H9 (cell line): ENCODE results near the gene PRKAR2B. TPM values are rescaled to one million over a fixed set of nuclear protein-coding genes. Genes with fewer than 3 reads are reported as not detected.

Experiments
- DNase-seq: peaks from one replicate; pipeline ENCODE4 v3.0.0-alpha.2; 2017
- H2AFZ ChIP-seq: one replicate; pipeline ENCODE4 v1.6.1; 2013; ENCODE audit warnings: mild to moderate bottlenecking, low read length, control low read depth, moderate library complexity
- H2AK5ac ChIP-seq: 2 replicates; pipeline ENCODE4 v1.6.1; 2013; ENCODE audit warnings: low read length, control low read depth, mixed read lengths; ENCODE audit not compliant: insufficient read length
- H2BK120ac ChIP-seq: one replicate; pipeline ENCODE4 v1.6.1; 2013; ENCODE audit warnings: low read depth, mild to moderate bottlenecking, low read length, control low read depth, inconsistent platforms; ENCODE audit not compliant: poor library complexity, severe bottlenecking
- H2BK12ac ChIP-seq: 2 replicates; pipeline ENCODE4 v1.6.1; 2013; ENCODE audit warnings: low read length, control low read depth, mixed read lengths, low read depth; ENCODE audit not compliant: insufficient read length
- H2BK15ac ChIP-seq: 2 replicates; pipeline ENCODE4 v1.6.1; 2013; ENCODE audit warnings: low read depth, low read length, control low read depth
- H2BK20ac ChIP-seq: one replicate; pipeline ENCODE4 v1.6.1; 2013; ENCODE audit warnings: low read depth, mild to moderate bottlenecking, low read length, control low read depth, inconsistent platforms; ENCODE audit not compliant: poor library complexity, severe bottlenecking
- H2BK5ac ChIP-seq: 2 replicates; pipeline ENCODE4 v1.6.1; 2013; ENCODE audit warnings: low read length, control low read depth, mixed read lengths; ENCODE audit not compliant: insufficient read length
- H3K14ac ChIP-seq: 2 replicates; pipeline ENCODE4 v1.6.1; 2013; ENCODE audit warnings: low read length, control low read depth; ENCODE audit not compliant: insufficient read depth
- H3K18ac ChIP-seq: 2 replicates; pipeline ENCODE4 v1.6.1; 2013; ENCODE audit warnings: low read depth, mild to moderate bottlenecking, mixed read lengths, low read length, control low read depth; ENCODE audit not compliant: insufficient read length
- H3K23ac ChIP-seq: 2 replicates; pipeline ENCODE4 v1.6.1; 2013; ENCODE audit warnings: low read length, control low read depth, mixed read lengths, low read depth; ENCODE audit not compliant: insufficient read length
- H3K23me2 ChIP-seq: 2 replicates; pipeline ENCODE4 v1.6.1; 2013; ENCODE audit warnings: low read depth, mild to moderate bottlenecking, mixed read lengths, low read length, control low read depth; ENCODE audit not compliant: insufficient read length, poor library complexity, severe bottlenecking
- H3K27ac ChIP-seq: 2 replicates; pipeline ENCODE4 v1.5.1; 2013; ENCODE audit warnings: low read length, control low read depth, mixed read lengths, low read depth; ENCODE audit not compliant: insufficient read length
- H3K27me3 ChIP-seq: 2 replicates; pipeline ENCODE4 v1.6.1; 2013; ENCODE audit warnings: low read length, control low read depth, inconsistent platforms; ENCODE audit not compliant: insufficient read depth
- H3K4ac ChIP-seq: 2 replicates; pipeline ENCODE4 v1.6.1; 2013; ENCODE audit warnings: low read depth, mild to moderate bottlenecking, control low read depth, inconsistent platforms, low read length, moderate library complexity
- H3K4me1 ChIP-seq: 2 replicates; pipeline ENCODE4 v1.6.1; 2013; ENCODE audit warnings: low read length, control low read depth, inconsistent platforms; ENCODE audit not compliant: insufficient read depth
- H3K4me2 ChIP-seq: 2 replicates; pipeline ENCODE4 v1.6.1; 2013; ENCODE audit warnings: low read length, control low read depth, mixed read lengths; ENCODE audit not compliant: insufficient read length, insufficient read depth
- H3K56ac ChIP-seq: 2 replicates; pipeline ENCODE4 v1.6.1; 2013; ENCODE audit warnings: low read depth, mild to moderate bottlenecking, mixed read lengths, low read length, control low read depth; ENCODE audit not compliant: insufficient read length
- H3K79me1 ChIP-seq: 2 replicates; pipeline ENCODE4 v1.6.1; 2013; ENCODE audit warnings: low read depth, mild to moderate bottlenecking, moderate library complexity, low read length, control low read depth, inconsistent platforms; ENCODE audit not compliant: insufficient read depth, poor library complexity, severe bottlenecking
- H3K79me2 ChIP-seq: 2 replicates; pipeline ENCODE4 v1.6.1; 2013; ENCODE audit warnings: low read length, control low read depth, inconsistent platforms; ENCODE audit not compliant: insufficient read depth
- H3K9ac ChIP-seq: 2 replicates; pipeline ENCODE4 v1.6.1; 2013; ENCODE audit warnings: low read length, control low read depth, mixed read lengths; ENCODE audit not compliant: insufficient read length; ENCODE audit errors: extremely low read depth
- H3K9me3 ChIP-seq: one replicate; pipeline ENCODE4 v1.6.1; 2013; ENCODE audit warnings: low read depth, low read length, inconsistent platforms; ENCODE audit not compliant: control insufficient read depth
- H3T11ph ChIP-seq: one replicate; pipeline ENCODE4 v1.6.1; 2013; ENCODE audit warnings: mild to moderate bottlenecking, low read length, control low read depth, inconsistent platforms
- H4K20me1 ChIP-seq: one replicate; pipeline ENCODE4 v1.6.1; 2013; ENCODE audit not compliant: control insufficient read depth, insufficient read length, insufficient read depth
- H4K5ac ChIP-seq: 2 replicates; pipeline ENCODE4 v1.6.1; 2013; ENCODE audit warnings: low read depth, mild to moderate bottlenecking, mixed read lengths, low read length, control low read depth; ENCODE audit not compliant: insufficient read length
- H4K8ac ChIP-seq: replicated peaks from 2 replicates; pipeline ENCODE4 v1.6.1; 2013; ENCODE audit warnings: low read length, control low read depth, mixed read lengths, low read depth; ENCODE audit not compliant: insufficient read length
- H4K91ac ChIP-seq: 2 replicates; pipeline ENCODE4 v1.6.1; 2013; ENCODE audit warnings: low read depth, mild to moderate bottlenecking, moderate library complexity, mixed read lengths, low read length, control low read depth; ENCODE audit not compliant: insufficient read length
- H3K27ac Mint-ChIP-seq, 3 experiments: 2 replicates in 2 of 3; 3 replicates in 1 of 3; pipeline ENCODE4 v1.8.0; 2020 to 2021; ENCODE audit warnings: mixed read lengths in 3 of 3, mild to moderate bottlenecking in 1 of 3, moderate library complexity in 1 of 3
- H3K27me3 Mint-ChIP-seq: 2 replicates; pipeline ENCODE4 v1.8.0; 2021; ENCODE audit warnings: low read depth, mild to moderate bottlenecking, moderate library complexity, mixed read lengths
- H3K36me3 Mint-ChIP-seq, 3 experiments: 2 replicates in 2 of 3; 3 replicates in 1 of 3; pipeline ENCODE4 v1.8.0; 2020 to 2021; ENCODE audit warnings: low read depth in 3 of 3, mixed read lengths in 3 of 3; ENCODE audit not compliant: insufficient read depth in 1 of 3
- H3K4me1 Mint-ChIP-seq, 2 experiments: 2 replicates each; pipeline ENCODE4 v1.8.0; 2020; ENCODE audit warnings: mixed read lengths in 2 of 2
- H3K4me3 Mint-ChIP-seq, 2 experiments: 2 replicates in 1 of 2; 3 replicates in 1 of 2; pipeline ENCODE4 v1.8.0; 2020 to 2021; ENCODE audit warnings: mild to moderate bottlenecking in 2 of 2, mixed read lengths in 2 of 2, moderate library complexity in 1 of 2
- H3K9me3 Mint-ChIP-seq, 2 experiments: 2 replicates in 1 of 2; 3 replicates in 1 of 2; pipeline ENCODE4 v1.8.0; 2020; ENCODE audit warnings: mild to moderate bottlenecking in 2 of 2, mixed read lengths in 2 of 2, moderate library complexity in 1 of 2
- CTCF ChIP-seq: fragments of 200-600 bp; sonication (generic); conservative IDR thresholded peaks from 3 replicates; pipeline ENCODE4 v1.8.0; 2021; ENCODE audit warnings: antibody characterized with exemption, mild to moderate bottlenecking
- WGBS: extraction: QIAGEN DNeasy Blood & Tissue Kit; methylation state at CpG from one replicate; pipeline ENCODE4 v1.1.7; 2013; ENCODE audit warnings: missing lambda C conversion rate, low lambda C conversion rate, mixed read lengths; ENCODE audit not compliant: insufficient read length; ENCODE audit errors: extremely low coverage; 5-methylcytosine and 5-hydroxymethylcytosine counted together
- total RNA-seq: library from RNA; stranded (reverse); gene quantifications from 2 replicates; pipeline ENCODE4 v1.2.1, GENCODE V29; 2021

The PRKAR2B gene
- total RNA-seq, 1 experiment from 2014 or later = 16.6 TPM

- Histone ChIP-seq H3K4me2 (no peak overlapping the region), H2BK5ac (no peak overlapping the region), H4K91ac (no peak overlapping the region), H3K14ac (no peak overlapping the region), H3K79me2 (no peaks in the 10 kb centered on the region), H2BK15ac (no peak overlapping the region), H3K23ac (no peak overlapping the region), H2BK20ac (no peak overlapping the region), H3K18ac (no peak overlapping the region), H3K27me3 (no peaks in the 10 kb centered on the region), H3K4ac (no peak overlapping the region), H3K9ac (no peak overlapping the region), H2BK12ac (no peak overlapping the region), H2BK120ac (no peak overlapping the region), H4K8ac (no peak overlapping the region), H3K23me2 (no peaks in the 10 kb centered on the region), H3K27ac (no peak overlapping the region), H3K9me3 (no peaks in the 10 kb centered on the region), H3T11ph (no peak overlapping the region), H4K20me1 (no peaks in the 10 kb centered on the region), H3K4me1 (no peaks in the 10 kb centered on the region), H2AFZ (no peak overlapping the region), H2AK5ac (no peak overlapping the region), H3K79me1 (no peaks in the 10 kb centered on the region), H4K5ac (no peak overlapping the region), H3K56ac (no peak overlapping the region)
- peak overlapping the region in 2 of 3 experiments; percentile 11 to 59; a peak in 2 of 7 replicates for H3K27ac Mint-ChIP-seq
- TF ChIP-seq CTCF = no peak
- no CpG with 5 or more reads among the region's 10 CpGs for WGBS
- no peaks in the 10 kb centered on the region for H3K9me3 Mint-ChIP-seq
- no peak for DNase-seq
- H3K36me3 Mint-ChIP-seq = no peaks in the 10 kb centered on the region; a peak in 1 of 7 replicates
- no peaks in the 10 kb centered on the region for H3K27me3 Mint-ChIP-seq
- no peak overlapping the region for H3K4me3 Mint-ChIP-seq
- H3K4me1 Mint-ChIP-seq = peaks cover 9 to 12% of the 10 kb centered on the region in 2 experiments
Observed at GRCh38 chr7:107077699-107078516, 33.4 kb downstream of the PRKAR2B start.
